Brain microvascular endothelial cell (primary cell): ENCODE data around the gene VSIR.

ENCODE experiments used
- DNase-seq: peaks from one replicate; pipeline ENCODE4 v3.0.0-alpha.2; 2020
- H3K27ac ChIP-seq: fragments of 250-450 bp; sonication (Bioruptor Pico); 2 replicates; pipeline ENCODE4 v1.5.1; 2020; ENCODE audit warnings: mild to moderate bottlenecking, moderate library complexity
- H3K27me3 ChIP-seq: fragments of 250-450 bp; sonication (Bioruptor Pico); replicated peaks from 2 replicates; pipeline ENCODE4 v1.5.1; 2020; ENCODE audit warnings: mild to moderate bottlenecking
- H3K36me3 ChIP-seq: fragments of 250-450 bp; sonication (Bioruptor Pico); replicated peaks from 2 replicates; pipeline ENCODE4 v1.5.1; 2020; ENCODE audit warnings: mild to moderate bottlenecking
- H3K4me3 ChIP-seq: 2 replicates; pipeline ENCODE4 v1.5.1; 2011; ENCODE audit warnings: low read depth, mild to moderate bottlenecking, control low read depth, low read length, moderate library complexity
- in situ Hi-C: cut with HindIII; loops from 2 replicates; pipeline ENCODE4 v1.10.0; 2017; ENCODE audit warnings: low sequenced_read_pairs, low pct_ligation_motif_present
- TF ChIP-seq, protein P1 (sequence below): IDR thresholded peaks from 2 replicates; pipeline ENCODE4 v1.5.1; 2011; ENCODE audit warnings: low read depth, mild to moderate bottlenecking, moderate library complexity, low read length, control low read depth, inconsistent platforms; ENCODE audit errors: missing control alignments

VSIR gene

DNA sequence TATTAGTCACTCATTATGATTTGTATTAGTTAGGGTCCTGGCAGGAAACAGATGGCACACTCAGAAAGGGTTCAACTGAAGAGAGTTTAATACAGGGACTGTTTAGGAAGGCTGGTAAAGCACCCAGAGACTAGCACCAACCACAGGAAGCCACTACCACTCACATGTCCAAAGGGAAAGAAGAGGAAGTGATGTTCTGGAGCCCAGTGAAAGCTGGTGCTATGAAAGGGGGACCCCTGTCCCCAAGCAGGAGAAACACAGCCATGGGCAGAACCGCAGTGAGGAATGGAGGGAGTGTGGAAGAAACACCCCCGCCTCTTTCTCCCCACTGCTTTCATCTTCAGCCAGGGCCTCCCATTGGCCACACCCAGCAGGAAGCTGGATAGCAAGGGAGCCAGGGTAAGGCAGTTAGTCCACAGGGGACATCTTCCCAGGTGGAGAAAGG, 3.2 kb upstream of the VSIR start:
- no peak overlapping the region for H3K27ac ChIP-seq
- H3K36me3 ChIP-seq, result no peaks in the 10 kb centered on the region
- H3K27me3 ChIP-seq, result no peaks in the 10 kb centered on the region
- H3K4me3 ChIP-seq, result no peak overlapping the region
- no peak for DNase-seq
- in situ Hi-C loops, result no loop called here
- TF ChIP-seq, protein P1, sequence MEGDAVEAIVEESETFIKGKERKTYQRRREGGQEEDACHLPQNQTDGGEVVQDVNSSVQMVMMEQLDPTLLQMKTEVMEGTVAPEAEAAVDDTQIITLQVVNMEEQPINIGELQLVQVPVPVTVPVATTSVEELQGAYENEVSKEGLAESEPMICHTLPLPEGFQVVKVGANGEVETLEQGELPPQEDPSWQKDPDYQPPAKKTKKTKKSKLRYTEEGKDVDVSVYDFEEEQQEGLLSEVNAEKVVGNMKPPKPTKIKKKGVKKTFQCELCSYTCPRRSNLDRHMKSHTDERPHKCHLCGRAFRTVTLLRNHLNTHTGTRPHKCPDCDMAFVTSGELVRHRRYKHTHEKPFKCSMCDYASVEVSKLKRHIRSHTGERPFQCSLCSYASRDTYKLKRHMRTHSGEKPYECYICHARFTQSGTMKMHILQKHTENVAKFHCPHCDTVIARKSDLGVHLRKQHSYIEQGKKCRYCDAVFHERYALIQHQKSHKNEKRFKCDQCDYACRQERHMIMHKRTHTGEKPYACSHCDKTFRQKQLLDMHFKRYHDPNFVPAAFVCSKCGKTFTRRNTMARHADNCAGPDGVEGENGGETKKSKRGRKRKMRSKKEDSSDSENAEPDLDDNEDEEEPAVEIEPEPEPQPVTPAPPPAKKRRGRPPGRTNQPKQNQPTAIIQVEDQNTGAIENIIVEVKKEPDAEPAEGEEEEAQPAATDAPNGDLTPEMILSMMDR, result no peak

DNA sequence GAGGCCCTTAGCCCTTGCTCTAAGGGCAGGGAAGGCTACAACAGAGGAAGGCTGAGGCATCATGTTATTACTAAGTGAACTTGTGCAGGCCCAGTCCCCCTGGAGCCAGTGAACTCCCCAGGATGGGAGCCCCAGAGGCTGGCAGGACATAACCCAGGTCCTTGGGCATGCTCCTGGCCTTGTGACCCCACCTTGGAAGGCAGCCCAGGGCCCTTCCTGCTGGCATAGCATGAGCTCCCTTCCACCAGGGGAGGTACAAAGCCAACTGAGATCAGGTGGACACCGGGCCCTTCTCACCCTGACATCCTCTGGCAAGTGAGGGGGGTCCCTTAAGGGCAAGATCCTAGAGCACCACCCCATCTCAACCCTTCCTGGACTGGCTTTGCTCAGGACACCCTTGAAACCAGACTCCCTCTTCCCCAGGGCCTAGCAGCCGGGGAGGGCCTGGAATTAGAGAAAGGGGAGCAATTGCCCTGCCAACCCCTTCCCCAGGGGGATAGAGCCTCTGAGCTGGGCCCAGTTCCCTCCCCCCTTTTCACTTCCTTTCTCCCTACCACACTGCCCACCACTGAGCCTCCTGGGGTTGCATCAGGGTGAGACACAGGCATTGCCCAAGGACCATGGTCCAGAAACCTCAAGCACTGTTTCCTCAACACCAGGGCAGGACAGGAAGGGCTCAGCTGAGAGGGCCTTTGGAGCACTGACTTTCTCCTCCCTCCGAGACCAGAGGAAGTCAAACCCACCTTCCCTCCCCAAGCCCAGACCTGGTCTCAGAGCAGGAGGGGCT, 1.8 kb upstream of the VSIR start:
- TF ChIP-seq, protein P1, result no peak
- no peaks in the 10 kb centered on the region for H3K36me3 ChIP-seq
- in situ Hi-C loops, result no loop called here
- no peak overlapping the region for H3K27ac ChIP-seq
- no peak for DNase-seq
- no peaks in the 10 kb centered on the region for H3K27me3 ChIP-seq
- no peak overlapping the region for H3K4me3 ChIP-seq

DNA sequence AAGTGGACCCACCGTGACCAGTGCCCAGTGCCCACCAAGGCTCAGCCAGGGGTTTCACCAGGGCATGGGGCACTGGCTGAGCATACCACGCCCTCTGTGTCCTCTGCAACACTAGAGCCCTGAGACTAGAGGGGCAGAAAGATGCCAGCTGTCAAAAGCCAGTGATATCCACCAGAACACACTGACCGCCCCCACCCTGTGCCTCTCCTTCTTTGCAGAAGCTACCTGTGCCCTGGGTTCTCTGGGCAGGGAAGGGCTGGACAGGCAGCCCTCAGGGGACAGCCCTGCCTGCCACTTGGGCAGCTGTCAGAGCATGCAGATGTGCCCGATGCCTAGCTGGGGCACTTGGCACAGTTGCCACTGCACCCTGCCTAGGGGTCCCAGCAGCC, 494 bp downstream of the VSIR start:
- H3K36me3 ChIP-seq, result no peaks in the 10 kb centered on the region
- in situ Hi-C loops, result no loop called here
- H3K27ac ChIP-seq, result no peak overlapping the region
- H3K4me3 ChIP-seq, result peak overlapping the region; percentile 59
- H3K27me3 ChIP-seq, result no peaks in the 10 kb centered on the region
- no peak for DNase-seq
- TF ChIP-seq, protein P1, result no peak

DNA sequence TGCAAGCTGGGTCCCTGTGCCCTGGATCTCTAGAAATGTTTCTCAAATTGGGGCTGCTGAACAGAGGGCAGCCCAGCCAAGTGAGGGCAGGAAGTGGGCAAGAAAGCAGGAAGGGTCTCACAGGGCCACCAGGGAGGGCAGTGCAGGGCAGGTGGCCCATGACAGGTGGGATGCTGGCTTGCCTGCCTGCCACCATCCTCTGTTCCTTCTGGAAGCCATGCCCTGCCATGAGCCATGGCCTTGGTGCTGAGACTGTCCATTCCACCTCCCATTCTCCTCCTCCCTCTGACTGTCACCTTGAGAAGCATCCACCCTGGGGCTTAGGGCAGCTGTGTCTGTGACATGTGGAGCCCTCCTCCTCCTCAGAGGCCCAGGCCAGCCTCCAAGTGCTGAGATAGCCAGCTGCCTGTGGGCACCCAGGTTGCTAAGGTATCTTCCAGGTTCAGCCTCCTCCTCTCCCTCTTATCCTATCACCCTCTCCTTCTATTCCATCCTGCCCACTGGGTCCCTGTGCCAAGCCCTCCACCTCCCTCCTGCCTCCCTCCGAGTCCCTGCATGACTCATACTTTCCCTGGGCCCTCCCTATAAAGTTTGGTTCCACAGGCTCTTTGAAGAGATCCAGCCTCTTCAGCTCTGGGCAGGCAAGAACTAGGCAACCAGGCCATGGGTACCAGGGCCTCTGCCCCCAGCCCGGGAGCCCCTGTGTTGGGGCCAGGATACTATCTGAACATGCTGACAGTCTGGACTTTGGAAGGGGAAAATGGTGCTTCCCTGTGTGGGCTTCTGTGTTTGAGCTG, 1.3 kb downstream of the VSIR start:
- DNase-seq, result peak; percentile 43
- Histone ChIP-seq H3K27me3 (no peaks in the 10 kb centered on the region), H3K36me3 (no peaks in the 10 kb centered on the region), H3K4me3 (no peak overlapping the region), H3K27ac (no peak overlapping the region)
- TF ChIP-seq, protein P1, result no peak
- in situ Hi-C loops, result no loop called here

DNA sequence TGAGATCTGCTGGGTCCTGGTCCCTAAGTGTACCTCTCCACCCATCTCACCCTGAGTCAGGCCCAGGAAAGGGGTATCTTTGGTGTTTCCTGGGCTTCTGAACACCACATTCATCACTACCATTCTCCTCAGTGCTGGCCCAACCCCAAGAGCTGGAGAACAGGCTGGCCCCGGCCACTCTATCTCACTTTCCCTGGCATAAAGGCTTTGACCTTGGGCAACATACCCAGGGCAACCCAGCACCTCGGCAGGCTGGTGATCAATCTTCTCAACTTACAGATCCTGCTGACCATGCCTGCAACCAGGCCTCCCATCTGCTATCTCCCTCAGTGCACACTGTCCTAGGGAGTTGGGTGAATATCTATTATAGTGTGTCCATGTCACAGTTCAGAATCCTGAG, 2.1 kb downstream of the VSIR start:
- in situ Hi-C loops, result no loop called here
- no peak overlapping the region for H3K27ac ChIP-seq

More for the DNA sequence above, 2.1 kb downstream of the VSIR start:
- no peak for DNase-seq
- Histone ChIP-seq H3K27me3 (no peaks in the 10 kb centered on the region), H3K4me3 (no peak overlapping the region), H3K36me3 (no peaks in the 10 kb centered on the region)
- TF ChIP-seq, protein P1, result no peak
